K562 (cell line): ENCODE measurements around the gene ADAM19. TPM values are rescaled to one million over a fixed set of nuclear protein-coding genes. Genes with fewer than 3 reads are reported as not detected.

ENCODE experiments used
- ATAC-seq: fragments of 200-7000 bp; cut with Tn5 transposase; 3 replicates; pipeline ENCODE4 v1.9.1; 2020; ENCODE audit warnings: moderate library complexity
- BruUV-seq: library from RNA; stranded (reverse); fragments of 400-500 nt; replicated peaks from 2 replicates; lab custom pipeline; 2021; lab: Mats Ljungman, UMichigan
- CTCF ChIA-PET: fragments of 300-600 bp; formaldehyde crosslinking; extraction: SDS; loops from one replicate; lab custom pipeline; 2021; ENCODE audit warnings: low intra/inter-chr PET ratio; lab: Yijun Ruan, JAX
- POLR2A ChIA-PET: fragments of 300-600, 350-650 bp; sonication (Branson Sonifier 250); formaldehyde crosslinking; extraction: SDS; loops from one replicate; lab custom pipeline; 2021; ENCODE audit warnings: antibody characterized with exemption, inconsistent platforms; lab: Yijun Ruan, JAX
- DNase-seq, 4 experiments: peaks; one replicate each; pipeline versions ENCODE4 v3.0.0 to v3.0.0-alpha.2; 2011 to 2018; ENCODE audit warnings: low spot score in 3 of 4, mixed read lengths in 3 of 4; ENCODE audit errors: extremely low read depth in 1 of 4
- FAIRE-seq: peaks from 2 replicates; lab custom pipeline; 2011; peaks lifted over from hg19 to GRCh38; lab: Jason Lieb, UNC
- H2AFZ ChIP-seq: 2 replicates; pipeline ENCODE4 v1.6.0; 2011; ENCODE audit warnings: low read depth, low read length, control low read depth, inconsistent platforms
- H3K27ac ChIP-seq: fragments of 200-600 bp; 3 replicates; pipeline ENCODE4 v1.8.0; 2011; ENCODE audit warnings: low read depth, mild to moderate bottlenecking, control low read depth, inconsistent platforms, low read length, moderate library complexity, mixed read lengths; ENCODE audit errors: extremely low read depth
- H3K27me3 ChIP-seq, 2 experiments: fragments of 300-600 bp in 1 of 2; 2 replicates in 1 of 2; 3 replicates in 1 of 2; pipeline versions ENCODE4 v1.6.0 to v1.8.0; 2011; ENCODE audit warnings: inconsistent platforms in 2 of 2, low read length in 2 of 2, mild to moderate bottlenecking in 1 of 2, mixed read lengths in 1 of 2, moderate library complexity in 1 of 2; ENCODE audit not compliant: control insufficient read depth in 2 of 2, insufficient read depth in 2 of 2
- H3K36me3 ChIP-seq: fragments of 300-600 bp; 3 replicates; pipeline ENCODE4 v1.8.0; 2011; ENCODE audit warnings: mild to moderate bottlenecking, low read length, inconsistent platforms; ENCODE audit not compliant: control insufficient read depth, insufficient read depth
- H3K4me1 ChIP-seq, 2 experiments: fragments of 200-600 bp in 1 of 2; replicated peaks in 1 of 2; 2 replicates in 1 of 2; 3 replicates in 1 of 2; pipeline versions ENCODE4 v1.5.1 to v1.8.0; 2011; ENCODE audit warnings: inconsistent platforms in 2 of 2, low read length in 2 of 2, mild to moderate bottlenecking in 1 of 2, mixed read lengths in 1 of 2, moderate library complexity in 1 of 2; ENCODE audit not compliant: control insufficient read depth in 2 of 2, insufficient read depth in 2 of 2
- H3K4me2 ChIP-seq: 2 replicates; pipeline ENCODE4 v1.6.1; 2011; ENCODE audit warnings: low read length, control low read depth, inconsistent platforms, mixed read lengths; ENCODE audit not compliant: insufficient read depth
- H3K4me3 ChIP-seq: fragments of 200-600 bp; sonication (generic), shearing (Covaris generic); 2 replicates; pipeline ENCODE4 v1.5.1; 2016; ENCODE audit warnings: control low read depth, inconsistent platforms
- H3K79me2 ChIP-seq: fragments of 200-600 bp; 3 replicates; pipeline ENCODE4 v1.8.0; 2011; ENCODE audit warnings: low read length, inconsistent platforms; ENCODE audit not compliant: control insufficient read depth, insufficient read depth
- H3K9ac ChIP-seq, 2 experiments: 2 replicates each; pipeline versions ENCODE4 v1.6.0 to v1.6.1; 2011; ENCODE audit warnings: low read depth in 2 of 2, low read length in 2 of 2, control low read depth in 1 of 2, inconsistent platforms in 1 of 2, mild to moderate bottlenecking in 1 of 2, mixed read lengths in 1 of 2; ENCODE audit not compliant: insufficient read depth in 1 of 2
- H3K9me1 ChIP-seq: one replicate; pipeline ENCODE4 v1.6.0; 2011; ENCODE audit warnings: inconsistent platforms, mild to moderate bottlenecking, low read length, moderate library complexity; ENCODE audit not compliant: control insufficient read depth, insufficient read depth
- H3K9me3 ChIP-seq: replicated peaks from 2 replicates; pipeline ENCODE4 v1.5.1; 2011; ENCODE audit warnings: low read depth, low read length, inconsistent platforms; ENCODE audit not compliant: control insufficient read depth, insufficient read depth
- H4K20me1 ChIP-seq: replicated peaks from 2 replicates; pipeline ENCODE4 v1.6.1; 2011; ENCODE audit warnings: low read length, inconsistent platforms, mixed read lengths; ENCODE audit not compliant: control insufficient read depth, insufficient read depth
- DPF2 ChIP-seq: fragments of 450-650 bp; IDR thresholded peaks from 2 replicates; pipeline ENCODE4 v1.6.1; 2016
- ETS1 ChIP-seq: conservative IDR thresholded peaks from 2 replicates; pipeline ENCODE4 v1.6.1; 2011; ENCODE audit warnings: low read depth, mild to moderate bottlenecking, low read length; ENCODE audit not compliant: control insufficient read depth
- GABPA ChIP-seq: fragments of 200-800 bp; sonication (Bioruptor generic); conservative IDR thresholded peaks from 2 replicates; pipeline ENCODE4 v1.6.1; 2016; ENCODE audit warnings: low read depth, missing genetic modification characterization, missing compliant biosample characterization
- HDGF ChIP-seq: fragments of 450-650 bp; IDR thresholded peaks from 2 replicates; pipeline ENCODE4 v1.6.1; 2016
- IRF1 ChIP-seq: sonication (generic); formaldehyde crosslinking; IDR thresholded peaks from 2 replicates; pipeline ENCODE4 v1.8.0; 2022; ENCODE audit warnings: missing genetic modification reagents, mild to moderate bottlenecking, borderline replicate concordance
- KDM1A ChIP-seq, 2 experiments: fragments of 450-650 bp; IDR thresholded peaks; 2 replicates each; pipeline ENCODE4 v1.6.1; 2016; ENCODE audit warnings: mild to moderate bottlenecking in 2 of 2
- MTA2 ChIP-seq: fragments of 450-650 bp; IDR thresholded peaks from 2 replicates; pipeline ENCODE4 v1.6.1; 2016; ENCODE audit warnings: low read depth
- NFXL1 ChIP-seq: fragments of 450-650 bp; formaldehyde crosslinking; IDR thresholded peaks from 2 replicates; pipeline ENCODE4 v1.4.0; 2021; ENCODE audit warnings: mild to moderate bottlenecking
- PHB ChIP-seq: fragments of 250-450 bp; sonication (Bioruptor Pico); IDR thresholded peaks from 2 replicates; pipeline ENCODE4 v1.5.0; 2021
- RBM14 ChIP-seq: fragments of 200-400 bp; formaldehyde crosslinking; IDR thresholded peaks from 2 replicates; pipeline ENCODE4 v1.6.1; 2018; ENCODE audit warnings: low read depth, mild to moderate bottlenecking, low read length, moderate library complexity, borderline replicate concordance; ENCODE audit not compliant: insufficient read depth
- SAFB2 ChIP-seq: fragments of 200-400 bp; formaldehyde crosslinking; IDR thresholded peaks from 2 replicates; pipeline ENCODE4 v1.6.1; 2018; ENCODE audit warnings: borderline replicate concordance, low read length, low read depth, moderate library complexity; ENCODE audit not compliant: severe bottlenecking
- TCF3 ChIP-seq: sonication (generic); formaldehyde crosslinking; IDR thresholded peaks from 2 replicates; pipeline ENCODE4 v1.4.0; 2020; ENCODE audit warnings: mild to moderate bottlenecking, missing genetic modification reagents
- USF2 ChIP-seq: sonication (generic); formaldehyde crosslinking; IDR thresholded peaks from 2 replicates; pipeline ENCODE4 v1.5.0; 2020; ENCODE audit warnings: missing genetic modification reagents
- ZBTB12 ChIP-seq: fragments of 250-450 bp; sonication (Bioruptor Pico); IDR thresholded peaks from 2 replicates; pipeline ENCODE4 v1.4.0; 2020
- ZBTB2 ChIP-seq: fragments of 450-650 bp; IDR thresholded peaks from 2 replicates; pipeline ENCODE4 v1.6.1; 2016; ENCODE audit warnings: antibody characterized with exemption
- ZNF239 ChIP-seq: fragments of 250-450 bp; sonication (Bioruptor Pico); IDR thresholded peaks from 2 replicates; pipeline ENCODE4 v1.4.0; 2020; ENCODE audit warnings: mild to moderate bottlenecking
- ZNF274 ChIP-seq: IDR thresholded peaks from 2 replicates; pipeline ENCODE4 v1.6.1; 2011; ENCODE audit warnings: low read depth, mild to moderate bottlenecking, low read length, moderate library complexity, borderline replicate concordance
- ZNF696 ChIP-seq: fragments of 250-450 bp; sonication (Bioruptor Pico); conservative IDR thresholded peaks from 2 replicates; pipeline ENCODE4 v1.4.0; 2020; ENCODE audit warnings: mild to moderate bottlenecking, moderate library complexity
- ZZZ3 ChIP-seq: fragments of 450-650 bp; IDR thresholded peaks from 2 replicates; pipeline ENCODE4 v1.6.1; 2016; ENCODE audit warnings: antibody characterized with exemption, mild to moderate bottlenecking, moderate library complexity
- WGBS: fragments of 100-300 bp; shearing (Covaris generic); methylation state at CpG from one replicate; pipeline ENCODE4 v1.1.6; 2016; ENCODE audit warnings: low coverage, mixed read lengths; ENCODE audit not compliant: insufficient coverage; ENCODE audit errors: missing lambda C conversion rate; 5-methylcytosine and 5-hydroxymethylcytosine counted together
- in situ Hi-C: fragments of 300-500 bp; cut with MboI; formaldehyde crosslinking; loops from 4 replicates; pipeline ENCODE4 v1.15.0; 2018; ENCODE audit warnings: inconsistent platforms, mixed read lengths
- intact Hi-C: fragments of 100-400 bp; cut with micrococcal nuclease; formaldehyde crosslinking; loops from 2 replicates; pipeline ENCODE4 v1.14.2; 2022
- polyA plus RNA-seq, 8 experiments: library from polyadenylated mRNA; depleted of rRNA in 4 of 8; stranded (reverse) in 5 of 8; unstranded in 3 of 8; fragments of >200 nt; fragmentation: Nextera tagmentation in 2 of 8; fragmentation: Illumina TruSeq in 1 of 8; extraction: Ambion mirVana in 2 of 8; extraction: Trizol in 1 of 8; gene quantifications; 2 replicates each; pipeline versions ENCODE4 v1.2.1 to v1.2.3, GENCODE V29; 2011 to 2014; ENCODE audit warnings: inconsistent platforms in 1 of 8, missing spikeins in 1 of 8
- total RNA-seq, 7 experiments: library from RNA; depleted of rRNA in 6 of 7; stranded (reverse); fragments of >200 nt in 6 of 7; fragmentation: Illumina TruSeq in 2 of 7; extraction: Trizol in 2 of 7; gene quantifications; 2 replicates each; pipeline versions ENCODE4 v1.2.1 to v1.2.3, GENCODE V29; 2011 to 2021; ENCODE audit warnings: low replicate concordance in 1 of 7

ADAM19 gene
- total and polyA plus RNA-seq, 9 of the 15 experiments (the other 6 are each of a cell fraction or from before 2014, with no cell fraction given): 0.11 to 1.1 (median 0.43) TPM

GRCh38 chr5:157444224-157444623 lies 131.4 kb downstream of the ADAM19 start:
- H3K9me3 ChIP-seq: no peaks in the 10 kb centered on the region
- DNase-seq: no peak
- WGBS: 0% methylated on average over 4 of the region's 4 CpGs
- no peaks in the 10 kb centered on the region for H4K20me1 ChIP-seq
- H3K4me2 ChIP-seq: no peak overlapping the region
- no peak overlapping the region for H2AFZ ChIP-seq
- intact Hi-C loops: no loop called here
- no peak overlapping the region for H3K9ac ChIP-seq
- no peak overlapping the region for H3K4me3 ChIP-seq
- H3K4me1 ChIP-seq: peaks cover 0 to 4% of the 10 kb centered on the region in 2 experiments; a peak in 2 of 5 replicates
- TF ChIP-seq ZZZ3: no peak
- TF ChIP-seq NFXL1 (CRISPR knock-in tag): no peak
- no peak for TF ChIP-seq TCF3 (CRISPR knock-in tag)
- no peak for TF ChIP-seq GABPA (tag)
- no peak for TF ChIP-seq MTA2
- TF ChIP-seq USF2 (CRISPR knock-in tag): no peak
- TF ChIP-seq ZBTB12: no peak
- no peak for TF ChIP-seq DPF2
- no peak for TF ChIP-seq ZNF696 (CRISPR knock-in tag)
- no peak for TF ChIP-seq SAFB2
- TF ChIP-seq KDM1A (IDR thresholded peaks at IDR 0.05): no peak
- no peak for TF ChIP-seq IRF1 (CRISPR knock-in tag)
- TF ChIP-seq RBM14: no peak
- TF ChIP-seq ETS1: no peak
- no peak for TF ChIP-seq ZNF274
- TF ChIP-seq HDGF: no peak
- TF ChIP-seq PHB: no peak
- TF ChIP-seq ZNF239 (CRISPR knock-in tag): no peak
- no peak for TF ChIP-seq ZBTB2
- TF ChIP-seq, all 486 proteins: peak for 0
- no peaks in the 10 kb centered on the region for H3K79me2 ChIP-seq
- in situ Hi-C loops: no loop called here
- CTCF ChIA-PET: no interaction called here
- no peaks in the 10 kb centered on the region for H3K9me1 ChIP-seq
- H3K36me3 ChIP-seq: no peaks in the 10 kb centered on the region
- H3K27ac ChIP-seq: no peak overlapping the region
- H3K27me3 ChIP-seq: peaks cover 3 to 24% of the 10 kb centered on the region in 2 experiments; a peak in 3 of 5 replicates
- no TSS peak for BruUV-seq
- no peak for FAIRE-seq
- POLR2A ChIA-PET: no interaction called here
- ATAC-seq: no peak
